Chondrocyte (in vitro differentiated cells): ENCODE measurements around the gene AKAP1. TPM values are rescaled to one million over a fixed set of nuclear protein-coding genes. Genes with fewer than 3 reads are reported as not detected.

ENCODE experiments used
- DNase-seq: peaks from one replicate; pipeline ENCODE4 v3.0.0; 2021; ENCODE audit warnings: mixed read lengths, low spot score
- H3K27ac Mint-ChIP-seq: one replicate; pipeline ENCODE4 v1.8.0; 2021; ENCODE audit warnings: mild to moderate bottlenecking, moderate library complexity, mixed read lengths; ENCODE audit not compliant: unreplicated experiment
- H3K27me3 Mint-ChIP-seq: 2 replicates; pipeline ENCODE4 v1.8.0; 2021; ENCODE audit warnings: low read depth, mixed read lengths
- H3K36me3 Mint-ChIP-seq: 2 replicates; pipeline ENCODE4 v1.8.0; 2021; ENCODE audit warnings: low read depth, mixed read lengths
- H3K4me1 Mint-ChIP-seq: 2 replicates; pipeline ENCODE4 v1.8.0; 2021; ENCODE audit warnings: low read depth, mild to moderate bottlenecking, mixed read lengths
- H3K4me3 Mint-ChIP-seq: one replicate; pipeline ENCODE4 v1.8.0; 2021; ENCODE audit warnings: mild to moderate bottlenecking, moderate library complexity, mixed read lengths; ENCODE audit not compliant: unreplicated experiment
- H3K9me3 Mint-ChIP-seq: 2 replicates; pipeline ENCODE4 v1.8.0; 2021; ENCODE audit warnings: low read depth, mixed read lengths
- CTCF ChIP-seq: fragments of 200-600 bp; sonication (generic); IDR thresholded peaks from 2 replicates; pipeline ENCODE4 v1.5.0; 2021; ENCODE audit warnings: antibody characterized with exemption, mild to moderate bottlenecking, moderate library complexity
- total RNA-seq: library from RNA; stranded (reverse); gene quantifications from 3 replicates; pipeline ENCODE4 v1.2.1, GENCODE V29; 2021

AKAP1 gene
- total RNA-seq, 1 donor from 2014 or later: 14.8 TPM

- H3K4me3 Mint-ChIP-seq: no peak overlapping the region
- no peaks in the 10 kb centered on the region for H3K9me3 Mint-ChIP-seq
- H3K36me3 Mint-ChIP-seq: peaks cover 2% of the 10 kb centered on the region
- no peak for TF ChIP-seq CTCF
- no peak overlapping the region for H3K27ac Mint-ChIP-seq
- peaks cover 12% of the 10 kb centered on the region for H3K27me3 Mint-ChIP-seq
- H3K4me1 Mint-ChIP-seq: no peaks in the 10 kb centered on the region
- DNase-seq: no peak
These were observed 83.6 kb downstream of the AKAP1 start for GRCh38 chr17:57168695-57169094.

- H3K4me3 Mint-ChIP-seq: no peak overlapping the region
- TF ChIP-seq CTCF: no peak
- no peak overlapping the region for H3K27ac Mint-ChIP-seq
- peaks cover 2% of the 10 kb centered on the region for H3K36me3 Mint-ChIP-seq
- no peaks in the 10 kb centered on the region for H3K4me1 Mint-ChIP-seq
- peaks cover 24% of the 10 kb centered on the region for H3K27me3 Mint-ChIP-seq
- no peak for DNase-seq
- H3K9me3 Mint-ChIP-seq: no peaks in the 10 kb centered on the region
These were observed 85.8 kb downstream of the AKAP1 start for GRCh38 chr17:57170866-57171265.

Other genes starting within 250 kb of the AKAP1 start
- 19.2 to 31.7 TPM (median 19.6 TPM) in 3 replicates for gene TRIM25, start 171.2 kb upstream of the AKAP1 start, total RNA-seq
- gene COIL, start 124.2 kb upstream of the AKAP1 start, total RNA-seq: 11.2 to 13.4 TPM (median 12.2 TPM) in 3 replicates
- gene SCPEP1, start 107.1 kb upstream of the AKAP1 start, total RNA-seq: 44.3 to 67.0 TPM (median 50.8 TPM) in 3 replicates
- gene MSI2, start 171.3 kb downstream of the AKAP1 start, total RNA-seq: 23.1 to 55.2 TPM (median 25.5 TPM) in 3 replicates